SH-SY5Y (cell line): Measurements from ENCODE around the gene KLK6.

Experiments used
- GATA2 ChIP-seq: IDR thresholded peaks from 2 replicates; pipeline ENCODE4 v1.6.1; 2011; ENCODE audit warnings: mild to moderate bottlenecking, low read depth, low read length
- GATA3 ChIP-seq: IDR thresholded peaks from 2 replicates; pipeline ENCODE4 v1.6.1; 2011; ENCODE audit warnings: low read depth, mild to moderate bottlenecking, low read length, moderate library complexity

DNA sequence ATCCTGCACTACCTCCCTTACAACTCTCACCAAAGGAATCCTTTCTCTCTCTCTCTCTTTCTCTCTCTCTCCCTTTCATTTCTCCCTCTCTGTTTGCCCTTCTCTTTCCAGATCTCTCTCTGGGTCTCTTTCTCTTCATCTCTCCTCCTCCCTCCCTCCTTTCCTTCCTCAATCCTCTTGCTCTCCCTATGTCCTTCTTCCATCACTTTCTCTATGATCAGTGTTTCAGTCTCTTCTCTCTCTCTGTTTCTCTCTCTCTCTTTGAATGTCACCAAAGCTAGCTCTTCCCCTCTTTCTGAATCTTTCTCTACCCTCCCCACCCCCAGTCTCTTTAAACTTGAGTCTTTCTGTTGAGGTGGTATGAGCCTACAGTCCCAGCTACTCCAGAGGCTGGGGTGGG is 38.4 kb downstream of the KLK6 start:
- no peak for TF ChIP-seq GATA3
- TF ChIP-seq GATA2: no peak
